ENCODE measurements around the gene PRCC.

Gene PRCC

GRCh38 chr1:156844638-156845037 lies 77.3 kb downstream of the PRCC start:
- Histone ChIP-seq H3K27me3 (ENCODE audit: low read depth) (peaks cover 10% of the 10 kb centered on the region), H3K9me3 (no peaks in the 10 kb centered on the region), H3K4me3 (no peak overlapping the region), H3K36me3 (replicated peaks) (no peaks in the 10 kb centered on the region), H3K4me1 (no peaks in the 10 kb centered on the region)
- no peak for DNase-seq (ENCODE audit: low spot score in 2 of 2)
- in situ Hi-C loops (cut with MboI; ENCODE audit: low sequenced_read_pairs): no loop called here

- no peaks in the 10 kb centered on the region for H3K9me3 ChIP-seq
- peaks cover 10% of the 10 kb centered on the region for H3K27me3 ChIP-seq (ENCODE audit: low read depth)
- H3K4me1 ChIP-seq: no peaks in the 10 kb centered on the region
- H3K4me3 ChIP-seq: no peak overlapping the region
- no peaks in the 10 kb centered on the region for H3K36me3 ChIP-seq (replicated peaks)
- no peak for DNase-seq (ENCODE audit: low spot score in 2 of 2)
- in situ Hi-C loops (cut with MboI; ENCODE audit: low sequenced_read_pairs): no loop called here
These were observed 78.0 kb downstream of the PRCC start for GRCh38 chr1:156845055-156845952.

- Histone ChIP-seq H3K9me3 (no peaks in the 10 kb centered on the region), H3K27me3 (ENCODE audit: low read depth) (peaks cover 10% of the 10 kb centered on the region), H3K36me3 (replicated peaks) (no peaks in the 10 kb centered on the region), H3K4me1 (no peaks in the 10 kb centered on the region), H3K4me3 (no peak overlapping the region)
- in situ Hi-C loops (cut with MboI; ENCODE audit: low sequenced_read_pairs): no loop called here
- DNase-seq (ENCODE audit: low spot score in 2 of 2): no peak
These were observed 78.7 kb downstream of the PRCC start for GRCh38 chr1:156845953-156846545.

- Histone ChIP-seq H3K4me3 (no peak overlapping the region), H3K27me3 (ENCODE audit: low read depth) (peaks cover 10% of the 10 kb centered on the region), H3K9me3 (no peaks in the 10 kb centered on the region), H3K36me3 (replicated peaks) (no peaks in the 10 kb centered on the region), H3K4me1 (no peaks in the 10 kb centered on the region)
- in situ Hi-C loops (cut with MboI; ENCODE audit: low sequenced_read_pairs): no loop called here
- DNase-seq (ENCODE audit: low spot score in 2 of 2): no peak
These were observed 79.3 kb downstream of the PRCC start for GRCh38 chr1:156846643-156847042.

- Histone ChIP-seq H3K4me3 (no peak overlapping the region), H3K4me1 (no peaks in the 10 kb centered on the region), H3K9me3 (no peaks in the 10 kb centered on the region), H3K36me3 (replicated peaks) (no peaks in the 10 kb centered on the region), H3K27me3 (ENCODE audit: low read depth) (peaks cover 10% of the 10 kb centered on the region)
- in situ Hi-C loops (cut with MboI; ENCODE audit: low sequenced_read_pairs): no loop called here
- no peak for DNase-seq (ENCODE audit: low spot score in 2 of 2)
These were observed 80.5 kb downstream of the PRCC start for GRCh38 chr1:156847591-156848460.

- DNase-seq (ENCODE audit: low spot score in 2 of 2): no peak
- Histone ChIP-seq H3K27me3 (ENCODE audit: low read depth) (peaks cover 10% of the 10 kb centered on the region), H3K4me3 (no peak overlapping the region), H3K4me1 (no peaks in the 10 kb centered on the region), H3K36me3 (replicated peaks) (no peaks in the 10 kb centered on the region), H3K9me3 (no peaks in the 10 kb centered on the region)
- in situ Hi-C loops (cut with MboI; ENCODE audit: low sequenced_read_pairs): no loop called here
These were observed 81.3 kb downstream of the PRCC start for GRCh38 chr1:156848461-156849150.

GRCh38 chr1:156849151-156849496 lies 81.8 kb downstream of the PRCC start:
- no peak for DNase-seq (ENCODE audit: low spot score in 2 of 2)
- Histone ChIP-seq H3K4me1 (no peaks in the 10 kb centered on the region), H3K36me3 (replicated peaks) (no peaks in the 10 kb centered on the region), H3K9me3 (no peaks in the 10 kb centered on the region), H3K4me3 (no peak overlapping the region), H3K27me3 (ENCODE audit: low read depth) (peaks cover 10% of the 10 kb centered on the region)
- in situ Hi-C loops (cut with MboI; ENCODE audit: low sequenced_read_pairs): no loop called here
